GM21447 (cell line): Measurements from ENCODE around the gene SLC40A1.

ENCODE experiments used
- ATAC-seq: cut with Tn5 transposase; IDR thresholded peaks from one replicate; pipeline ENCODE4 v1.9.1; 2021; ENCODE audit not compliant: unreplicated experiment

SLC40A1 gene

GRCh38 chr2:189517847-189518535, 62.6 kb downstream of the SLC40A1 start:
- no peak for ATAC-seq

- no peak for ATAC-seq
Measured at GRCh38 chr2:189516546-189516945, 64.0 kb downstream of the SLC40A1 start.

GRCh38 chr2:189515264-189515663, 65.3 kb downstream of the SLC40A1 start:
- no peak for ATAC-seq

- ATAC-seq: no peak
Measured at GRCh38 chr2:189514104-189514503, 66.5 kb downstream of the SLC40A1 start.

GRCh38 chr2:189512879-189513278, 67.7 kb downstream of the SLC40A1 start:
- no peak for ATAC-seq

- no peak for ATAC-seq
Measured at GRCh38 chr2:189511960-189512319, 68.6 kb downstream of the SLC40A1 start.

- no peak for ATAC-seq
Measured at GRCh38 chr2:189511210-189511959, 69.2 kb downstream of the SLC40A1 start.
